Ovary (tissue), 9 donors: Measurements from ENCODE around the gene CORO1C. TPM values are rescaled to one million over a fixed set of nuclear protein-coding genes. Genes with fewer than 3 reads are reported as not detected.

Experiments used
- DNase-seq, 5 donors: peaks; one replicate each; pipeline ENCODE4 v3.0.0-alpha.2; 2019 to 2020
- H3K27ac ChIP-seq, 2 donors: fragments of 200-600 bp; one replicate each; pipeline versions ENCODE4 v1.5.1 to v1.8.0; 2019 to 2022
- H3K27me3 ChIP-seq: fragments of 200-600 bp; one replicate; pipeline ENCODE4 v1.8.0; 2022
- H3K36me3 ChIP-seq: fragments of 200-600 bp; sonication (generic); one replicate; pipeline ENCODE4 v1.5.1; 2019
- H3K4me1 ChIP-seq: one replicate; pipeline ENCODE4 v1.8.1; 2013; ENCODE audit warnings: mild to moderate bottlenecking, moderate library complexity; ENCODE audit not compliant: insufficient read depth
- H3K4me3 ChIP-seq: fragments of 200-600 bp; sonication (generic); one replicate; pipeline ENCODE4 v1.5.1; 2017
- H3K9me3 ChIP-seq, 2 donors: fragments of 200-600 bp in 1 of 2; sonication (generic) in 1 of 2; one replicate each; pipeline versions ENCODE4 v1.5.1 to v1.8.1; 2013 to 2019; ENCODE audit warnings: mild to moderate bottlenecking in 1 of 2, moderate library complexity in 1 of 2
- EP300 ChIP-seq: sonication (generic); formaldehyde crosslinking; IDR thresholded peaks from one replicate; pipeline ENCODE4 v1.6.1; 2017; ENCODE audit warnings: antibody characterized with exemption
- POLR2A ChIP-seq: fragments of 450-650 bp; IDR thresholded peaks from one replicate; pipeline ENCODE4 v1.6.1; 2017; ENCODE audit warnings: antibody characterized with exemption, mild to moderate bottlenecking, moderate library complexity
- WGBS, 3 donors: extraction: QIAGEN DNeasy Blood & Tissue Kit in 1 of 3; methylation state at CpG; one replicate each; pipeline versions ENCODE4 v1.1.5 to v1.1.7; 2013 to 2017; 5-methylcytosine and 5-hydroxymethylcytosine counted together
- intact Hi-C, 4 donors: fragments of 100-400 bp; cut with DNase I; formaldehyde crosslinking; loops; one replicate each; pipeline versions ENCODE4 v1.11.0 to v1.15.1; 2022 to 2023
- polyA plus RNA-seq, 2 donors: library from polyadenylated mRNA; stranded (reverse); fragments of 200-250 nt in 1 of 2; fragments of 350-450 nt in 1 of 2; fragmentation: Illumina TruSeq in 1 of 2; extraction: RNeasy Lipid Tissue Mini Kit (QIAGEN cat#74804) in 1 of 2; gene quantifications; one replicate each; pipeline ENCODE4 v1.2.3, GENCODE V29; 2013 to 2014
- total RNA-seq, 7 donors: library from RNA; depleted of rRNA in 2 of 7; stranded (reverse); fragments of >200 nt in 2 of 7; fragmentation: NEBNext Ultra II Directional in 3 of 7; extraction: Animal tissue kit (Norgen Biotek cat#: 25700) in 3 of 7; gene quantifications; one replicate each; pipeline versions ENCODE4 v1.1.0 to v1.2.4, GENCODE V29; 2016 to 2023
- TF ChIP-seq, protein P1 (sequence below), 3 donors: fragments of 450-650 bp in 2 of 3; fragments of 200-600 bp in 1 of 3; IDR thresholded peaks; one replicate each; pipeline versions ENCODE4 v1.5.1 to v1.8.0; 2016 to 2022; ENCODE audit warnings: antibody characterized with exemption in 3 of 3, mild to moderate bottlenecking in 1 of 3
- donor health status: DM: no; HTN: no; CAD: no; lungs with moderate emphysema.
- donor health status: DM: no; HTN: no; CAD: no.
- donor health status: Bipolar disorder and iron deficiency.
- donor health status: DM: yes; HTN: yes; CAD: no.
- donor health status: DM: no; HTN: no; CAD: no.
- donor health status: DM: yes; HTN: yes; CAD: no.

Gene CORO1C
- total and polyA plus RNA-seq, 9 donors = 35.1 to 143 (median 113) TPM

DNA sequence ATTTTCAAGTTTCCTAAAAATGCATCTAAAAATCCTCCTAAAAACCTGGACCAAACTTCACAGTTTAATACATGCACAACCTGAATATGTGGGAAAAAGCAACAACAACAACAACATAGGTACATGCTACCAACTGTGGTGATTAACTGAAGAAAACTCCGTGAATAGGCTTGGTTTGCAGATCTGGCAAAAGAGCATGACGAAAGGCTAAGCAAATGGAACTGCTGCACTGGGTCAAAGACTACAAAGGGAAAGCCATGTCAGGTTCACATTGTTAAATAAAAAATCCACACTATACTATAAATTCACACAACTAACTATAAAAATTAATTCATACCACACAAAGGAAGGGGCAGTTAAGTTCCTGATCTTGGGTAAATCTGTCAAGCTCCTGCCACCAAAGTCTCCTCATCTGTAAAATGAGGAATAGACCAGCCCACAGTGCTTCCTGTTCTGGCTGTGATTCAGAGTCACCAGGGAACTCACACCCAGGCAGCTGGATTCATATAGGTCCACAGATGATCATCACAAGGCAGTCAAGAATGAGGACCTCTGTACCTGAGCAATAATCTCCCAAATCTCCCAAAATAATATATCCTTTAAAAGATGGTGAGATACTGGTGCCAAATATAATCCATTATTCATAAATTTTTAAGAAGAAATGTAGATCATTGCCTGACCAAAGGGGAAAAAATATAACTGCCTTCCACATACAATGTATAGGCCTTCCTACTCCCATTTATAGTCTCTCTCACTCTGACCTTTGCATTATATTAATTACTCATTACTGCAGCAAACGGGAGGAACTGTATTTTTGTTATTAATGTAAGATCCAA, 7.0 kb downstream of the CORO1C start:
- H3K9me3 ChIP-seq = no peaks in the 10 kb centered on the region
- peaks cover 7% of the 10 kb centered on the region for H3K4me1 ChIP-seq
- intact Hi-C loops = loop anchor here in 1 of 4 donors (10.0 kb wide), 1 partner anchor 59 kb away; no protein-coding TSS in a partner anchor
- no peaks in the 10 kb centered on the region for H3K36me3 ChIP-seq
- no peak overlapping the region for H3K4me3 ChIP-seq
- 49 to 89% (median 89%) methylated on average over 3 of the region's 3 CpGs for WGBS, 3 donors
- H3K27ac ChIP-seq = no peak overlapping the region
- no peaks in the 10 kb centered on the region for H3K27me3 ChIP-seq
- no peak for DNase-seq
- TF ChIP-seq POLR2A (no peak), EP300 (no peak)
- TF ChIP-seq, protein P1, sequence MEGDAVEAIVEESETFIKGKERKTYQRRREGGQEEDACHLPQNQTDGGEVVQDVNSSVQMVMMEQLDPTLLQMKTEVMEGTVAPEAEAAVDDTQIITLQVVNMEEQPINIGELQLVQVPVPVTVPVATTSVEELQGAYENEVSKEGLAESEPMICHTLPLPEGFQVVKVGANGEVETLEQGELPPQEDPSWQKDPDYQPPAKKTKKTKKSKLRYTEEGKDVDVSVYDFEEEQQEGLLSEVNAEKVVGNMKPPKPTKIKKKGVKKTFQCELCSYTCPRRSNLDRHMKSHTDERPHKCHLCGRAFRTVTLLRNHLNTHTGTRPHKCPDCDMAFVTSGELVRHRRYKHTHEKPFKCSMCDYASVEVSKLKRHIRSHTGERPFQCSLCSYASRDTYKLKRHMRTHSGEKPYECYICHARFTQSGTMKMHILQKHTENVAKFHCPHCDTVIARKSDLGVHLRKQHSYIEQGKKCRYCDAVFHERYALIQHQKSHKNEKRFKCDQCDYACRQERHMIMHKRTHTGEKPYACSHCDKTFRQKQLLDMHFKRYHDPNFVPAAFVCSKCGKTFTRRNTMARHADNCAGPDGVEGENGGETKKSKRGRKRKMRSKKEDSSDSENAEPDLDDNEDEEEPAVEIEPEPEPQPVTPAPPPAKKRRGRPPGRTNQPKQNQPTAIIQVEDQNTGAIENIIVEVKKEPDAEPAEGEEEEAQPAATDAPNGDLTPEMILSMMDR (IDR thresholded peaks at IDR 0.05) = no peak

DNA sequence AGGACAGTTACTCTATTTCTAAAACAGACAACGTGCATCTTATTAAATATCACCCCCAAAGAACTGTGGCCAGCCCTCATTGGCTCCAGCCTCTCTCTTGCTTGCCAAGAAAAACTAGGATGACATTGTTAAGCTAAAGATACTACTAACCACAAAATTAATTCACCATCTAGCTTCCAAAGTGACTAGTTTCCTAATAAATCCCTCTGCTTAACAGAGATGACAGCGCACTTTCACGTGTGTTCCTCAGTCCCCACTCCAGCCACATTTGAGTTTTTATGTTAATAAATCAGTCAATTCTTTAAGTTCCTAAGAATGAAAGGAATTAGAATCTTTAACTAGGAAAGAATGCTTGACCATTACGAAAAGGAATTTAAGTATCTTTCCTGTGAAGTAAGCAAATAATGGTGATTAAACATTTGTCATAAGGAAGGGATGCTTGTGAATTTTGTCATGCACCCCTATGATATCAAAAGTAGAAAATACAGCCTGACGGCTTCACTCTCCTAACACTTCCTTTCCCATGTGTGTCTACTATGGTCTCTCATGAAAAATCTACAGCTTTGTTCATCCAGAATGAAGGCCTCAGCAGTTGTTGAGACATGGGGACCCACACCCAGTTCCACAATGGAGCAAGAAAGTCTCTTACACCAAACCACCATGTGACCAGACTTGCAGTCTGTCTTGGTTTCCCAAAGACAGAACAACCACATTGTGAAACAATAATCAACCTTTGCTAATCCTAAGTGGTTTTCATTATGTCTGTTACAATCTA, 8.1 kb downstream of the CORO1C start:
- Histone ChIP-seq H3K36me3 (no peaks in the 10 kb centered on the region), H3K4me1 (peaks cover 7% of the 10 kb centered on the region), H3K27me3 (no peaks in the 10 kb centered on the region), H3K27ac (no peak overlapping the region), H3K4me3 (no peak overlapping the region), H3K9me3 (no peaks in the 10 kb centered on the region)
- DNase-seq = no peak
- intact Hi-C loops = loop anchor here in 1 of 4 donors (10.0 kb wide), 1 partner anchor 58 kb away; no protein-coding TSS in a partner anchor
- 27 to 38% (median 29%) methylated on average over 5 of the region's 5 CpGs for WGBS, 3 donors
- no peak for TF ChIP-seq POLR2A
- TF ChIP-seq, protein P1 (IDR thresholded peaks at IDR 0.05) = no peak

DNA sequence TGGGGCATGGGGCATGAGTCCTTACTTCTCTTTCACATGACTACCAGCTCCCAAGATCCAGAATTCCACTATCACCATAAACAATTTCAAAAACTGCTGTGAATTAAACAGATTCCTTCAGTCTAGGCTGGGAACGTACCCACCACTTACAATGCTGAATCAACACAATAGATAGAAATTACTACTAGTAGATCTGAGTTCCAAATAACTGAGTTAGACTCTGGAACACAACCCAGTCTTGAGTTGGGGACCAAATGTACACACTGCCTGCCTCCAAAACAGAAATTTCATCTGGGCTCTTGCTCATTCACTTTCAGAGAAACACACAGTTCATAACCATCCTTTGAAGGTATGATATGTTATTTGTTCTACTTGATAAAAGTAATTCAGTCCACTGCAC, 8.9 kb downstream of the CORO1C start:
- intact Hi-C loops = loop anchor here in 1 of 4 donors (10.0 kb wide), 1 partner anchor 58 kb away; no protein-coding TSS in a partner anchor
- H3K9me3 ChIP-seq = no peaks in the 10 kb centered on the region
- TF ChIP-seq POLR2A = no peak
- no peak for TF ChIP-seq EP300
- TF ChIP-seq, protein P1 (IDR thresholded peaks at IDR 0.05) = no peak
- no peaks in the 10 kb centered on the region for H3K36me3 ChIP-seq
- DNase-seq = no peak
- no peak overlapping the region for H3K27ac ChIP-seq
- no peaks in the 10 kb centered on the region for H3K27me3 ChIP-seq
- 31 to 47% (median 39%) methylated on average over 1 of the region's 1 CpG for WGBS, 3 donors
- peaks cover 7% of the 10 kb centered on the region for H3K4me1 ChIP-seq
- H3K4me3 ChIP-seq = no peak overlapping the region

DNA sequence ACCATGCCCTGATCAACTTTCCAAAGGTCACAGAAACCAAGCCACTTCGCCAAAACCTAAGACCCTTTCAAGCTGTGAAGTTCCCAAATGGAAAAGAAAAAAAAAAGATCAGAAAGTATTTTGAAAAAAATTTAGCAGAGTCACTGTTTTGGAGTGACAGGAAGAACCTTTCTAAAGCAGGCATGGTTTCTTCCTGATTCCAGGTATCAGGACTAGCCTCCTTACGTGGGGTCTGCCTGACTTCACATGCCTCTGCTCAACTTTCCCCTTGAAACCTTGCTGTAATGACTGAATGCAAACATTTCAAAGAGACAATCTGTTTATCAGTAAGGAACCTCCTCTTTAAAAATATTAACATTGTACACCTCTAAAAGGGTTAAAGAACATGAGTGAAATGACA, 9.5 kb downstream of the CORO1C start:
- TF ChIP-seq EP300 (no peak), POLR2A (no peak)
- TF ChIP-seq, protein P1 (IDR thresholded peaks at IDR 0.05) = no peak
- intact Hi-C loops = loop anchor here in 1 of 4 donors (10.0 kb wide), 1 partner anchor 57 kb away; no protein-coding TSS in a partner anchor
- H3K4me1 ChIP-seq = peaks cover 7% of the 10 kb centered on the region
- H3K9me3 ChIP-seq = no peaks in the 10 kb centered on the region
- WGBS, 3 donors = 60 to 89% (median 86%) methylated on average over 2 of the region's 2 CpGs
- no peak overlapping the region for H3K27ac ChIP-seq
- no peak for DNase-seq
- H3K27me3 ChIP-seq = no peaks in the 10 kb centered on the region
- H3K36me3 ChIP-seq = no peaks in the 10 kb centered on the region
- H3K4me3 ChIP-seq = no peak overlapping the region
